Memory B cell (primary cell): ENCODE measurements around the gene FZD2.
"Not testable (repeated sequence)": the region's sequence is repeated elsewhere in the genome, so short reads cannot be mapped to it uniquely, and the experiment has no call there.

Source experiments
- ATAC-seq: fragments of 150-1000 bp; cut with Tn5 transposase; 2 replicates; pipeline ENCODE4 v1.10.0; 2021; ENCODE audit warnings: low read depth, mild to moderate bottlenecking, moderate library complexity
- DNase-seq, 2 donors: peaks; one replicate each; pipeline ENCODE4 v3.0.0; 2022; ENCODE audit warnings: low spot score in 2 of 2
- H3K27ac Mint-ChIP-seq: one replicate; pipeline ENCODE4 v1.8.0; 2022; ENCODE audit warnings: mild to moderate bottlenecking, moderate library complexity, mixed read lengths
- H3K27me3 Mint-ChIP-seq: one replicate; pipeline ENCODE4 v1.8.0; 2022; ENCODE audit warnings: mixed read lengths
- H3K36me3 Mint-ChIP-seq: one replicate; pipeline ENCODE4 v1.8.0; 2022; ENCODE audit warnings: mild to moderate bottlenecking, mixed read lengths
- H3K4me1 Mint-ChIP-seq: one replicate; pipeline ENCODE4 v1.8.0; 2022; ENCODE audit warnings: mixed read lengths
- H3K4me3 Mint-ChIP-seq: one replicate; pipeline ENCODE4 v1.8.0; 2022; ENCODE audit warnings: mild to moderate bottlenecking, moderate library complexity, mixed read lengths
- H3K9me3 Mint-ChIP-seq: one replicate; pipeline ENCODE4 v1.8.0; 2022; ENCODE audit warnings: mixed read lengths

The FZD2 gene

DNA sequence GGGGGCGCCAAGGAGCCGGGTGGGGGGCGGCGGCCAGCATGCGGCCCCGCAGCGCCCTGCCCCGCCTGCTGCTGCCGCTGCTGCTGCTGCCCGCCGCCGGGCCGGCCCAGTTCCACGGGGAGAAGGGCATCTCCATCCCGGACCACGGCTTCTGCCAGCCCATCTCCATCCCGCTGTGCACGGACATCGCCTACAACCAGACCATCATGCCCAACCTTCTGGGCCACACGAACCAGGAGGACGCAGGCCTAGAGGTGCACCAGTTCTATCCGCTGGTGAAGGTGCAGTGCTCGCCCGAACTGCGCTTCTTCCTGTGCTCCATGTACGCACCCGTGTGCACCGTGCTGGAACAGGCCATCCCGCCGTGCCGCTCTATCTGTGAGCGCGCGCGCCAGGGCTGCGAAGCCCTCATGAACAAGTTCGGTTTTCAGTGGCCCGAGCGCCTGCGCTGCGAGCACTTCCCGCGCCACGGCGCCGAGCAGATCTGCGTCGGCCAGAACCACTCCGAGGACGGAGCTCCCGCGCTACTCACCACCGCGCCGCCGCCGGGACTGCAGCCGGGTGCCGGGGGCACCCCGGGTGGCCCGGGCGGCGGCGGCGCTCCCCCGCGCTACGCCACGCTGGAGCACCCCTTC, 484 bp downstream of the FZD2 start:
- ATAC-seq (peak; percentile 21), DNase-seq (peak in 1 of 2 donors; percentile 37)
- no peaks in the 10 kb centered on the region for H3K9me3 Mint-ChIP-seq
- peaks cover 20% of the 10 kb centered on the region for H3K27me3 Mint-ChIP-seq
- peak overlapping the region; percentile 89 for H3K4me3 Mint-ChIP-seq
- H3K27ac Mint-ChIP-seq = peak overlapping the region; percentile 21
- H3K36me3 Mint-ChIP-seq = no peaks in the 10 kb centered on the region
- peaks cover 15% of the 10 kb centered on the region for H3K4me1 Mint-ChIP-seq

DNA sequence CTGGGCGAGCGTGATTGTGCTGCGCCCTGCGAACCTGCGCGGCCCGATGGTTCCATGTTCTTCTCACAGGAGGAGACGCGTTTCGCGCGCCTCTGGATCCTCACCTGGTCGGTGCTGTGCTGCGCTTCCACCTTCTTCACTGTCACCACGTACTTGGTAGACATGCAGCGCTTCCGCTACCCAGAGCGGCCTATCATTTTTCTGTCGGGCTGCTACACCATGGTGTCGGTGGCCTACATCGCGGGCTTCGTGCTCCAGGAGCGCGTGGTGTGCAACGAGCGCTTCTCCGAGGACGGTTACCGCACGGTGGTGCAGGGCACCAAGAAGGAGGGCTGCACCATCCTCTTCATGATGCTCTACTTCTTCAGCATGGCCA, 1.0 kb downstream of the FZD2 start:
- no peaks in the 10 kb centered on the region for H3K36me3 Mint-ChIP-seq
- H3K4me3 Mint-ChIP-seq = peak overlapping the region; percentile 89
- H3K27ac Mint-ChIP-seq = peak overlapping the region; percentile 21
- H3K4me1 Mint-ChIP-seq = peaks cover 15% of the 10 kb centered on the region
- H3K27me3 Mint-ChIP-seq = peaks cover 20% of the 10 kb centered on the region
- ATAC-seq (no peak), DNase-seq (no peak)
- H3K9me3 Mint-ChIP-seq = no peaks in the 10 kb centered on the region

DNA sequence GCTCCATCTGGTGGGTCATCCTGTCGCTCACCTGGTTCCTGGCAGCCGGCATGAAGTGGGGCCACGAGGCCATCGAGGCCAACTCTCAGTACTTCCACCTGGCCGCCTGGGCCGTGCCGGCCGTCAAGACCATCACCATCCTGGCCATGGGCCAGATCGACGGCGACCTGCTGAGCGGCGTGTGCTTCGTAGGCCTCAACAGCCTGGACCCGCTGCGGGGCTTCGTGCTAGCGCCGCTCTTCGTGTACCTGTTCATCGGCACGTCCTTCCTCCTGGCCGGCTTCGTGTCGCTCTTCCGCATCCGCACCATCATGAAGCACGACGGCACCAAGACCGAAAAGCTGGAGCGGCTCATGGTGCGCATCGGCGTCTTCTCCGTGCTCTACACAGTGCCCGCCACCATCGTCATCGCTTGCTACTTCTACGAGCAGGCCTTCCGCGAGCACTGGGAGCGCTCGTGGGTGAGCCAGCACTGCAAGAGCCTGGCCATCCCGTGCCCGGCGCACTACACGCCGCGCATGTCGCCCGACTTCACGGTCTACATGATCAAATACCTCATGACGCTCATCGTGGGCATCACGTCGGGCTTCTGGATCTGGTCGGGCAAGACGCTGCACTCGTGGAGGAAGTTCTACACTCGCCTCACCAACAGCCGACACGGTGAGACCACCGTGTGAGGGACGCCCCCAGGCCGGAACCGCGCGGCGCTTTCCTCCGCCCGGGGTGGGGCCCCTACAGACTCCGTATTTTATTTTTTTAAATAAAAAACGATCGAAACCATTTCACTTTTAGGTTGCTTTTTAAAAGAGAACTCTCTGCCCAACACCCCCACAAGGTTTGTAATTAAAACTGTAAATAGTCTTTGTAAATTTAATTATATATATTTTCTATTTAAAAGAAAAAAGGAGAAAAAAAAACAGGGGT, 1.7 kb downstream of the FZD2 start:
- no peaks in the 10 kb centered on the region for H3K36me3 Mint-ChIP-seq
- H3K9me3 Mint-ChIP-seq = no peaks in the 10 kb centered on the region
- DNase-seq = no peak
- peaks cover 15% of the 10 kb centered on the region for H3K4me1 Mint-ChIP-seq
- ATAC-seq = no peak
- H3K4me3 Mint-ChIP-seq = peak overlapping the region; percentile 89
- no peak overlapping the region for H3K27ac Mint-ChIP-seq
- peaks cover 25% of the 10 kb centered on the region for H3K27me3 Mint-ChIP-seq

DNA sequence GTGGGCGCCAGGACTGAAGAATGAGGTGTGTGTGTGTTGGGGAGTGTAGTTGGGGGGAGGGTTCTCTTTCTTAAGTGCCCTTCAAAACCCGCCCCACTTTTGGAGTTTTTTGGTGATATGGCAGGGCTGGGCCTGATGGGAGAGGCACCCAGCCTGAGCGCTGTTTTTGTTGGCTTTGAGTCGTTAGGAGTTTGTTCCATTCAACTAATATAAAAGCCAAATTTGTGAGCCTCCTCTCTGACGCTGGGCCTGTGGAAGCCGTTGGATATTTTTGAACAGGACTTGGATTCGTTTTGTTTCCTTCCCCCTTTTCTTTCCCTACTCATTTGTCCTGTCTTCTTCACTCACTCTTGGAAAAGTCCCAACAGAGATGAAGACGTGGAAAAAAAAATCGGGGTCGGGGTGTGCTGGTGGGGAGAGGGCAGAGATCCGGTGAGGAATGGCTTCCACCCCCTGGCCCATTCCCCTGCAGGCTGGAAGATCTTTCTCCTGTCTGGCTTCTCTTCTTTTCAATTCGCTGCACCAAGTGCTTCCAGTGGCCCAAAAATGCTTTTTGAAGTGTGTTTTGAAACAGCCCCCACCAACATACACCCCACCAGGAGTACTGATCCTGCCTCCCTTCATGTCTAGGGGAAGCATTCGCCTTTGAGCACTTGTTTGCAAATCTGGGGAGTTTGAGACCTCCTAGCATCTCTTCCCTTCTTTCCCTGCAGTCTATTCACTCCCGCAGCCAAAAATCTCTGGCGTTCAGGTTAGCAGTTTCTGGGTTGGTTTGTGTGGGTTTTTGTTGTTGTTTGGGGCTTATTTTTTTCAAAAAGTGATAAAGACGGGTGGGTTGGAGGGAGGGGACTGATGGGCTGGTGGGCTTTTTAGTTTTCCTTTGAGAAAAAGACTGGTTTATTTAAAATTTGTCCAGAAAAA, 2.6 kb downstream of the FZD2 start:
- ATAC-seq (no peak), DNase-seq (no peak)
- Mint-ChIP-seq H3K27ac (no peak overlapping the region), H3K4me3 (no peak overlapping the region), H3K27me3 (peaks cover 25% of the 10 kb centered on the region), H3K9me3 (no peaks in the 10 kb centered on the region), H3K4me1 (peaks cover 15% of the 10 kb centered on the region), H3K36me3 (no peaks in the 10 kb centered on the region)

DNA sequence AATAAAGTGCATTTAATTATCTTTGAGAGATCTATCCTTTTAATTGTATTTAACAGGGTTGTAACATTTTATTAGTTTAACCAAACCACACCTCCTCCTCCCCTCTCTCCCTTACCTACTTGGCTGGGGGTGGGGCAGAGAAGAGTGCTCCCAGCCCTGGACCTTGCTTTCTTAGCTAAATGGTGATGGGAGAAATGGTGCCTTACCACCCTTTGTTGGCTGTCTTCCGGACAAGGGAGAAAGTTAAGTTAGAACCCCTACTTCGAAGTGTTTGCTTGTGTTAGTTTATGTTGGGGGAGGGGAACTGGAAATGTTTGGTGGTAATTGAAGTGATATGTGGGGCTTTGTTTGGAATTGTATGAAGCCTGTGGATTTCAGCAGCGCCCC, 3.9 kb downstream of the FZD2 start:
- Mint-ChIP-seq H3K27me3 (peaks cover 28% of the 10 kb centered on the region), H3K27ac (no peak overlapping the region), H3K4me1 (peaks cover 15% of the 10 kb centered on the region), H3K9me3 (peaks cover 4% of the 10 kb centered on the region), H3K36me3 (peaks cover 3% of the 10 kb centered on the region), H3K4me3 (no peak overlapping the region)
- DNase-seq = no peak
- ATAC-seq = no peak

DNA sequence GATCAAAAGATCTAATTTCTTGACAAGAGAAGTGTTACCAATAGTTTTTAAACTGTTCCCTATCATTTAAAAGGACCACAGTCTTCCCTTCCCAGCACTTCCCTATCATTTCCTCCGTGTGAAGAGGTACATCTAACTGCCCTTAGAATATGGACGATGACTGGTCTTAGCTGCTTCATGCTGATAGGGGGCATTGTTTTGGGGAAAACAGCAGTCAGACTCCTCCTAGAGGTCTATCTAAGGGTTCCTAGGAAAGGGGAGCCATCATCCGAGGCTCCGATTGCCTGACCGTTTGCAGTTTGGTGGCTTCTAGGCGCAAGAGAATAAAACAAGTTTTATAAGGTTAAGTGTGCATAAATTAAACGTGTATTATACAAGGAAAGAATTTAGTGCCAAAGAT, 7.1 kb downstream of the FZD2 start:
- no peak for ATAC-seq
- H3K9me3 Mint-ChIP-seq = peaks cover 4% of the 10 kb centered on the region
- peaks cover 15% of the 10 kb centered on the region for H3K27me3 Mint-ChIP-seq
- peaks cover 3% of the 10 kb centered on the region for H3K36me3 Mint-ChIP-seq
- no peak for DNase-seq
- no peak overlapping the region for H3K4me3 Mint-ChIP-seq
- no peaks in the 10 kb centered on the region for H3K4me1 Mint-ChIP-seq
- no peak overlapping the region for H3K27ac Mint-ChIP-seq

DNA sequence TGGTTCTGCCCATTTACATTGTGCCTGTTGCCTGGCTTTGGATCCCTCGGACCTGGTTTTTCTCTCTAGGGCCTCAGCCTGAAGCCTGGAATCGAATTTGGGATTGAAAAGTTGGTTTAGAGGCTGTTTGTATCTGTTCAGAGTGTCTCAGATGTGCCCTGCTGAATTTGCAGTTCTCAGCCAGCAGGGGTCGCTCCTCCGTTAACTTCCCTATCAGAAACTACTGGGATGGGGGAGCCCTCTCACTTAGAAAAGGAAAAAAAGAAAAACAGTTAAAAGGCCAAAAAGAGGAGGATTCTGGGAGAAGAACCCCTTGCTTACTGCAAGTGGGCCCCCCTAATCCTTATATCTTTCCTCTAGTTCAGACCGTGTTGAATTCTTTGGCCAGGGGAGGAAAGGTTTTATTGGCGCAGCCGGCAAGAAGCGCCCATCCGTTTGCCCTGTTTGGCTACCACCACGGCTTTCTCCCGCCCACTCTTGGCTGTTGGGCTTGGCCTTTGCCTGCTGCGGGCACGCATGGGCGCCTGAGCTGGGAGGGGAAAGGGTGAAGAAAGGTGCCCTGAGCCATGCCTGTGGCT, 8.7 kb downstream of the FZD2 start:
- Mint-ChIP-seq H3K27ac (no peak overlapping the region), H3K36me3 (peaks cover 3% of the 10 kb centered on the region), H3K4me1 (no peaks in the 10 kb centered on the region), H3K4me3 (no peak overlapping the region), H3K9me3 (peaks cover 4% of the 10 kb centered on the region), H3K27me3 (peaks cover 13% of the 10 kb centered on the region)
- DNase-seq (no peak), ATAC-seq (no peak)

DNA sequence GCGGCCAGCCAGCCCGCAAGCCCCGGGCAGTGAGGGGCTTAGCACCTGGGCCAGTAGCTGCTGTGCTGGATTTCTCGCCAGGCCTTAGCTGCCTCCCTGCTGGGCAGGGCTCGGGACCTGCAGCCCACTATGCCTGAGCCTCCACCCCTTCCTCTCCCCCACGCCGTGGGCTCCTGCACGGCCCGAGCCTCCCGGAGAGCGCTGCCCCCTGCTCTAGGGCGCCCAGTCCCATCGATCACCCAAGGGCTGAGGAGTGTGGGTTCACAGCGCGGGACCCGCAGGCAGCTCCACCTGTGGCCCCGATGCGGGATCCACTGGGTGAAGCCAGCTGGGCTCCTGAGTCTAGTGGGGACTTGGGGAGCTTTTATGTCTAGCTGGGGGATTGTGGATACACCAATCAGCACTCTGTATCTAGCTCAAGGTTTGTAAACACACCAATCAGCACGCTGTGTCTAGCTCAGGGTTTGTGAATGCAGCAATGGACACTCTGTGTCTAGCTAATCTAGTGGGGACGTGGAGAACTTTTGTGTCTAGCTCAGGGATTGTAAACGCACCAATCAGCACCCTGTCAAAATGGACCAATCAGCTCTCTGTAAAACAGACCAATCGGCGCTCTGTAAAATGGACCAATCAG, 11.1 kb downstream of the FZD2 start:
- H3K27ac Mint-ChIP-seq, H3K4me3 Mint-ChIP-seq, H3K36me3 Mint-ChIP-seq, H3K9me3 Mint-ChIP-seq, H3K4me1 Mint-ChIP-seq, ATAC-seq, H3K27me3 Mint-ChIP-seq: not testable (repeated sequence)
- peak in 1 of 2 donors; percentile 19 for DNase-seq

DNA sequence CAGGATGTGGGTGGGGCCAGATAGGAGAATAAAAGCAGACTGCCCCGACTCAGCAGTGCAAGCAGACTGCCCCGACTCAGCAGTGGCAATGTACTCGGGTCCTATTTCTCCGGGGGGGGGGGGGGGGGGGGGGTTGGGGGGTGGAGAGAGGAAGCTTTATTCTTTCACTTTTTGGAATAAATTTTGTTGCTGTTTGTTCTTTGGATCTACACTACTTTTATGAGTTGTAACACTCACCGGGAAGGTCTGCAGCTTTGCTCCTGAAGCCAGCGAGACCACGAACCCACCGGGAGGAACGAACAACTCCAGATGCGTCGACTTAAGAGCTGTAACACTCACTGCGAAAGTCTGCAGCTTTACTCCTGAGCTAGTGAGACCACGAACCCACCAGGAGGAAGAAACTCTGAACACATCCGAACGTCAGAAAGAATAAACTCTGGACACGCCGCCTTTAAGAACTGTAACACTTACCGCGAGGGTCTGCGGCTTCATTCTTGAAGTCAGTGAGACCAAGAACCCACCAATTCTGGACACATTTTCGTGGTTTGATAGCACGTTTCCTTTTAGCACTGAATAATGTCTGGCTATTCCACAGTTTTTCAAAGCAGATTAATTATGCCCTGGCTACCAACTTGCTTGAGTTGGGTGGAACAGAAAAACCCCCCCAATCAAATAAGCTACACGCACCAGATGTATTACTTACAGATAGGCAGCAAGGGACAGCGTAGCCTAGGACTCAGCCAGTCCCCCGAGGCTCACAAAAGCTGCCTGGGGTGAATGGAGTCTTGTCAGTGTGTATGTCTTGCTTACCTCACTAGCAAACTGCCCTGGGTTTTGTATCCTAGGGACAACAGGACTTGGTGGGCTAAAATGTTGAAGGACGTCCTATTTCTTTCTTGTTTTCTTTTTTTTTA, 11.9 kb downstream of the FZD2 start:
- no peaks in the 10 kb centered on the region for H3K4me1 Mint-ChIP-seq
- no peak overlapping the region for H3K4me3 Mint-ChIP-seq
- H3K9me3 Mint-ChIP-seq = peaks cover 4% of the 10 kb centered on the region
- no peak for ATAC-seq
- DNase-seq = peak in 1 of 2 donors; percentile 18
- H3K27me3 Mint-ChIP-seq = peaks cover 8% of the 10 kb centered on the region
- peaks cover 3% of the 10 kb centered on the region for H3K36me3 Mint-ChIP-seq
- no peak overlapping the region for H3K27ac Mint-ChIP-seq

DNA sequence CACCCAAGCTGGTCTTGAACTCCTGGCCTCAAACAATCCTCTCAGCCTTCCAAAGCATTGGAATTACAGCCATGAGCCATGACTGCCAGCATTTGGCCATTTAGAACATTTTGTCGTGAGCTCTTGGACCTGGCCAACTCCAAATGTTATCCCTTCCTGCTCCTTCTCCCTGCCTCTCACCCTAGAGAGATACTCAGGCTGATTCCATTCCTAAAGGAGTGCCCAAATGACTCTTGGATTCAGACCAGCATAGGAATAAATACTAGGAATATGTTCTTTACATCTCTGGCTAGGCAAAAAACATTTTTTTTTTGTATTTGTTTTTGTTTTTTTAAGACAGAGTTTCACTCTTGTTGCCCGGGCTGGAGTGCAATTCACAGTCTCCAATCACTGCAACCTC, 15.5 kb downstream of the FZD2 start:
- Mint-ChIP-seq H3K27me3 (peaks cover 16% of the 10 kb centered on the region), H3K36me3 (no peaks in the 10 kb centered on the region), H3K4me1 (no peaks in the 10 kb centered on the region), H3K9me3 (no peaks in the 10 kb centered on the region), H3K4me3 (no peak overlapping the region), H3K27ac (no peak overlapping the region)
- no peak for ATAC-seq
- DNase-seq = no peak

DNA sequence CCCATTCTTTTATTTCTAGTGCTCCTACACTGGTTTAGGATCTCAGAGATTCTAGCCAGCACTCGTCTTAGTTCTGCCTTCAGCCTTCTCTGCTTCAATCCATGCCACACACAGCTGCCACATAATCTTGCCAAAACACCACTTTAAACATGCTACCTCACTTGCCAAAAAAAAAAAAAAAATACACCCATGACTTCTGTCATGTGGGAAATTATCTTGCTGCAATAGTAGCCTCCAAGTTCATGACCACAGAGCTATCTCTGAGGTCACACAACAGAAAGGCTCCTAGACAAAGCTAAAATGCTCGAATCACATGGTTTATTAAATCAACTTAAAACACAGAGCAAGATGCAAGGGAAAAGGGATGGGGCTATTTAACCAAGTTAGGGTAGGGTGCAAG, 18.1 kb downstream of the FZD2 start:
- H3K9me3 Mint-ChIP-seq = no peaks in the 10 kb centered on the region
- DNase-seq (no peak), ATAC-seq (no peak)
- no peak overlapping the region for H3K4me3 Mint-ChIP-seq
- no peak overlapping the region for H3K27ac Mint-ChIP-seq
- H3K27me3 Mint-ChIP-seq = peaks cover 30% of the 10 kb centered on the region
- H3K36me3 Mint-ChIP-seq = no peaks in the 10 kb centered on the region
- H3K4me1 Mint-ChIP-seq = no peaks in the 10 kb centered on the region

DNA sequence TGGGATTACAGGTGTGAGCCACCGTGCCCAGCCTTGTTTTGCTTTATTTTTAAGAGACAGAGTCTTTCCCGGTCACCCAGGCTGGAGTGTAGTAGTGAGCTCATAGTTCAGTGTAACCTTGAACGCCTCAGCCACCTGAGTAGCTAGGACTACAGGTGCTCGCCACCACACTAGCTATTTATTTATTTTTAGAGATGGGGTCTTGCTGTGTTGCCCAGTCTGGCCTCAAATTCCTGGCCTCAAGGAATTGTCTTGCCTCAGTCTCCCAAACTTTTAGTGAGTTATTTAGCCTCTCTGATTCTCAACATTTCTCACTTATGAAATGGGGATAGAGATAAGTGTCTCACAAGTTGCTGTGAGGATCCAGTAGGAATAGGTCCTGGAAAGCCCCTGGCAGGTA, 21.7 kb downstream of the FZD2 start:
- Mint-ChIP-seq H3K36me3 (no peaks in the 10 kb centered on the region), H3K27ac (no peak overlapping the region), H3K9me3 (no peaks in the 10 kb centered on the region), H3K27me3 (peaks cover 35% of the 10 kb centered on the region), H3K4me3 (no peak overlapping the region), H3K4me1 (no peaks in the 10 kb centered on the region)
- ATAC-seq (no peak), DNase-seq (no peak)
